ENCODE data around the gene CDK5R1.

GRCh38 chr17:32496395-32497073 lies 9.7 kb downstream of the CDK5R1 start:
- TF ChIP-seq CTCF (IDR thresholded peaks at IDR 0.05) (no peak), POLR2A (IDR thresholded peaks at IDR 0.05) (no peak)
